ENCODE data around the gene MEIG1.
"Not testable (repeated sequence)": the region's sequence is repeated elsewhere in the genome, so short reads cannot be mapped to it uniquely, and the experiment has no call there.

MEIG1 gene

DNA sequence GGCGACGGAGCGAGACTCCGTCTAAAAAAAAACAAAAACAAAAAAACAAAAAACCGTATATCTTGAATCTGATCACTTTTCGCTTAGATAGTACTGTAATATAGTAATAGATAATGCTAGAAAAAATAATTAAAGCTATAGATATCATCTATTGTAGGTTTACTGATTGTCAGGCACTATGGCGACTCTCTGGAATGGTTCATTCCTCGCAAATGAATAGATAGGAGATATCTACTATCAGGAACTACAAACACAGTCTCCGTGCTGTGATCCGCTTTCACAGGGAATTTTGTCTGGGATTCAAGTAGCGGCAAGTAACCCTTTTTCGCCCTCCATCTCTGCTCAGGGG is 342 bp upstream of the MEIG1 start:
- DNase-seq = no peak

DNA sequence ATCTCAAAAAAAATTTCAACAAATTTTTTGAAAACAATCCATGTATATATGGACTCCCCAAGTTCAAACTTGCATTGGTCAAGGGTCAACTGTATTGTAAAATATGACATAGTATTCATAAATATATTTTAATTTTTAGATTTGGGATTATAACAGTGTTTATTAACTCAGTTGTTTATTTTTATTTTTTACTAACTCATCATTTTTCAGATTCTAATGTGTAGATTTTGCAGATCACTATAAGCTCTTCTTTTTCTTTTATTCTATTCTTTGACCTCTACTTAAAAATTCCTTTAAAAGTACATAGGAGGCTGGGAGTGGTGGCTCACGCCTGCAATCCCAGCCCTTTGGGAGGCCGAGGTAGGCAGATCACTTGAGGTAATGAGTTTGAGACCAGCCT is 8.7 kb downstream of the MEIG1 start:
- no peak for DNase-seq

DNA sequence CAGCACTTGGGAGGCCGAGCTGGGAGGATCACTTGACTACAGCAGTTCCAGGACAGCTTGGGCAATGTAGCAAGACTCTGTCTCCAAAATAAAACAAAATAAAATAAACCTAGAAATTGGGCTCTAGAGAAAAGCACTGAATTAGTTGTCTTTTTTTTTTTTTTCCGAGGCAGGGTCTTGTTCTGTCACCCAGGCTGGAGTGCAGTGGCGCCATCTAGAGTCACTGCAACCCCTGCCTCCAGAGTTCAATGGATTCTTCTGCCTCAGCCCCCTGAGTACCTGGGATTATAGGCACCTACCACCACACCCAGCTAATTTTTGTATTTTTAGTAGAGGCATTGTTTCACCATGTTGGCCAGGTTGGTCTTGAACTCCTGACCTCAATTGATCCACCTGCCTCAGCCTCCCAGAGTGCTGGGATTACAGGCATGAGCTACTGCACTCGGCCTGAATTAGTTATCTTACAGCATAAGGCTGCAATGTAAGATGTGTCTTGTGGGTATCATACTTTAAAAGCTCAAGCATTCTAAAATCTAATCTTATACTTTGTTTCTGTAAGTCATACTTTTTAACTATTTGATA is 12.8 kb downstream of the MEIG1 start:
- no peak for DNase-seq

DNA sequence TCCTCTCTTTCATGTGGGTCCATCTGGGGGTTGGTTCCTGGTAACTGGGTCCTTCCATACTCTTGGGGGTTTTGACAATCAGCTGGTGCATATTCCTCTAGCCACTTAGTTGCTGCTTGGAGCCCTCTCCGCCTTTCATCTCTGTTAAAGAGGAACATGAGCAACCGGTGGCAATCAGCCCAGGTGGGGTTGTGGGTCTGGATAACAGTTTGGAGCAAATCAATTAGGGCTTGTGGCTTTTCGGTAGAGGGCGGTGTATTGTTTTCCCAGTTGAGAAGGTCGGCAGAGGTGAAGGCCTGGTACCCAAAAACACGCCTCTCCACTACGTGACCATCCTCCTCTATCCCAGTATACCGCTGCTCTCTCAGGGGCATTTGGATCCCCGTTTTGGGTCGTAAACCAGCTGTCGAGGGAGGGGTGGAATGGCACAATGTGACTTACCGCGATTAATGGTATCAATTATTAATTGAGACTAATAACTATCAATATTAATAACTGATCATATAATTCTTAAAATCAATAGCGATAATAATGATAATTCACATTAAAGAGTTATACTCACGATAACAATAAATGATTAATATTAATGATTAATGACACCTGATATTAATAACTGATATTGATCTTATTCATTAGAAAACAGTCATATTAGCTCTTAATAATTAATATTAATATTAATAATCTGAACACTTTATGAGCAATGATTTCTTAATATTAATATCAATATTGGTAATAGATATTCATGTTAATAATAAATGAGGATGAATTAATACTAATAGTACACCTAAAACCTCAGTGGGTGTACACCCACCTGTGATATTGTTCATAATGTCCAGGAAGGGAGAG is 15.2 kb downstream of the MEIG1 start:
- DNase-seq = not testable (repeated sequence)

DNA sequence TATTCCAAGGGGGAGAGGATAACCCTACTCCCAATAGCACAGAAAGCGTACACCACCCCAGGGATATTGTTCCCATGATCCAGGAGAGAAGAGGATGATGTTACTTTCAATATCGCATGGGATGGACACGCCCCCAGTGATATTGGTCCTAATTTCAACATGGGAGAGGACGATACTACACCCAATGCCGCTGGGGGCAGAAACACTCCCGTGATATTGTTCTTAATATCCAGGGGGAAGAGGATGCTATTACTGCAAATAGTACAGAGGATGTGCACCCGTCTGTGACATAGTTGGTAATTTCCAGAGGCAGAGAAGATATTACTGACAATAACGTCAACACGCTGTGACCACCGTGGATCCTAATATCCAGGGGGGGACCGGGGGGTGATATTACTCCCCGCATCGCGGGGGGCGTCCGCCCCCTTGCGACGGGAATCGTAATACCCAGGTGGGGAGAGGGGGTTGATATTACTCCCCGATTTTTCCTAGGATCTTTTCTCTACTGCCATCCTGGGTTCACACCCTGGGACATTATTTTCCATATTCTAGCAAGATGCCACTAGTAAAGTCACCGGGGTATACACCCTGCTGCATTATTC is 16.6 kb downstream of the MEIG1 start:
- DNase-seq = no peak

DNA sequence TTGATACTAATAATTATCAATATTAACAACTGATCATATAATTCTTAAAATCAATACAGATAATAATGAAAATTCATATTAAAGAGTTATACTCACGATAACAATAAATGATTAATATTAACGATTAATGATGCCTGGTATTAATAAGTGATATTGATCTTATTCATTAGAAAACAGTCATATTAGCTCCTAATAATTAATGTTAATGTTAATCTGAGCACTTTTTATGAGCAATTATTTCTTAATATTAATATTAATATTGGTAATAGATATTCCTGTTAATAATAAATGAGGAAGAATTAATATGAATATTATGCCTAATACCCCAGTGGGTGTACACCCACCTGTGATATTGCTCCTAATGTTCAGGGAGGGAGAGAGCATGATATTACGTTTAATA is 23.6 kb downstream of the MEIG1 start:
- no peak for DNase-seq

DNA sequence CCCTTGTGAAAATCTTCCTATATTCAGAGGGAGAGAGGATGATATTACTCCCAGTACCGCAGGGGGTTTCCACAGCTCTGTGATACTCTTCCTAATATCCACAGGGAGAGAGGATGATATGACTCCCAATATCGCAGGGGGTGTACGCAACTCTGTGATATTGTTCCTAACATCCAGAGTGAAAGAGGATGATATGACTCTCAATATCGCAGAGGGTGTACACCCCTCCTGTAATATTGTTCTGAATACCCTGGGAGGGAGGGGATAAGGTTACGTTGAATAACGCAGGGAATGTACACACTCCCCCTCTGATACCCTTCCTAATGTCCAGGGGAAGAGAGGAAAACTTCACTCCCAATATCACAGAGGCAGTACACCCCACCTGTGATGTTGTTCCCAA is 30.4 kb downstream of the MEIG1 start:
- not testable (repeated sequence) for DNase-seq

DNA sequence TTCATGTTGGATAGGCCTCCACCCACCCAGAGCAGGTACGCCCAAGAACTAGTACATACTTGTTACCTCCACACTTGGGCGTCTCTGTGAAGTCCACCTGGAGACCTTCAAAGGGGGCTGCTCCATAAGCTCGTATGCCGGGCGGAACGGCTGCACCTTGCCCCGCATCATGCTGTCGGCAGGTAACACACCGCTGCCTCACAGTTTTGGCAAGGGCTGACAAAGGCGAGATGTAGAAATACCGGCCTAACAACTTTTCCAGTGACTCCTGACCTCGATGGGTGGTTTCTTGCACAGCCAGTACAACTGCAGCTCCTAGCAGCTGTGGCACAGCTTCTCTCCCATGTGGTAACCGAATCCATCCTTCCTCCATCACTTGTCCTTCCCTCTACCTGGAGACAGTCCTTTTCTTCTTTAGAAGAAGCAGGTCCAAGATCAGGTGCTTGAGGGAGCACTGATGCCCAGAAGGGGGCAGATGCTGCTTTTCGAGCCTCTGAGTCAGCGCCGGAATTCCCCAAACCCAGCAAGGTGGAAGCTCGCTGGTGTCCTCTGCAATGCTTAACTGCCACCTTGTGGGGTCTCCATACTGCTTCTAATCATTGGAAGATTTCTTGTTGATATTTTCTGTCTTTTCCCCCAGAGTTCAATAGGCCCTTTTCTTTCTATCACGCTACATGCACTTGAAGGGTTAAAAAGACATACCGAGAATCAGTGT is 32.0 kb downstream of the MEIG1 start:
- not testable (repeated sequence) for DNase-seq

DNA sequence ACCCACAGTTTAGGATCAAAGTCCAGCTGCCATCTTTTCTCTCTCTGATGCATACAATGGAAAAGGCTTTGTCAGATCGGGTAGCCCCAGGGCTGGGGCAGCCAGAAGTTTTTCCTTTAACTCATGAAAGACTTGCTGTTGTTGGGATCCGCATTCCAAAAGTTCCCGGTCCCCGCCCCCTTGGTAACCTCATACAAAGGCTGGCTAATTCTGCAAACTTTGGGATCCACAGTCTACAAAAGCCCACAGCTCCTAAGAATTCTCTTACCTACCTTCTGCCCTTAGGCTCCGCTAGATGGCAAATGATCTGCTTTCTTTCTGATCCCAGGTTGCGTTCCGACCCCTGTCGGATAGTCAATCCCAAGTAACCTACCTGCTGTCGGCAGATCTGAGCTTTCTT is 33.1 kb downstream of the MEIG1 start:
- DNase-seq = not testable (repeated sequence)

DNA sequence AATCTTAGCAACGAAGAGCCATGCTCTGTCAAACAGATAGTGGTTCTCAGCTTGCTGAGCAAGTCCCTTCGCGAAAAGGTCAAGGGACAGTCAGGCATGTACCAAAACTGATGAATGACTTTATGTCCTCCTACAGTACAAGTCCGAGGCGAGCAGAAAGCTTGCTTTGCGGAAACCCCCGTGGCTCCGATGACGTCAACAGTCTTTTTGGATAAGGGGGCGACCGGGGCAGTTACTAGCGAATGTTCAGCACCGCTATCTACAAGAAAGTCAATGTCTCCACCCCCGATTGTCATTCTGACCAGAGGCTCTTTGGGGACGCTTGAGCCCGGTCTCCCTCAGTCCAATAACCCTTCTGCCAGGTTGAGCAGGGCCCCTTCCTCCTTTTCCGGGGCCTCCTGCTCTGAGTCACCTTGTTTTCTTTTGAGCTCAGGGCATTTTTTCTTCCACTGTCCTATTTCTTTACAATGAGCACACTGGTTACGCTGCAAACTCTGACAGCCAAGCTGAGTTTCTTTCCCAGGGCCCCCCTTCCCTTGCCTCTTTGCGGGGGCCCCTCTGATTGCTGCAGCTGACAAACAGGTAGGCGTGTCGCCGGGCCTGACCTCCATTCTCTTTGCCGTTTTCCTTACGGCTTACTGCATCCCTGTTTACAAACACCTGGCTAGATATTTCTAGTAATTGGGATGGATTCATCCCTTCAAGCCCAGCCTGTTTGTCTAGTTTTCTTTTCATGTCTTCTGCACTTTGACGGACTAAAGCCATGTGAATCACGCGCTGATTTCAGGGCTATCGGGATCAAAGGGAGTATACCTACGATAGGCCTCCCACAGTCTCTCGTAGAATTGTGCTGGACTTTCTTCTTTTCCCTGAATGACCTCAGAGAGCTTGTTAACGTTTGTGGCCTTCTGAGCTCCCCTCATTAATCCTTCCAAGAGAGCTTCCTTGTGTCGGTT is 34.6 kb downstream of the MEIG1 start:
- not testable (repeated sequence) for DNase-seq

DNA sequence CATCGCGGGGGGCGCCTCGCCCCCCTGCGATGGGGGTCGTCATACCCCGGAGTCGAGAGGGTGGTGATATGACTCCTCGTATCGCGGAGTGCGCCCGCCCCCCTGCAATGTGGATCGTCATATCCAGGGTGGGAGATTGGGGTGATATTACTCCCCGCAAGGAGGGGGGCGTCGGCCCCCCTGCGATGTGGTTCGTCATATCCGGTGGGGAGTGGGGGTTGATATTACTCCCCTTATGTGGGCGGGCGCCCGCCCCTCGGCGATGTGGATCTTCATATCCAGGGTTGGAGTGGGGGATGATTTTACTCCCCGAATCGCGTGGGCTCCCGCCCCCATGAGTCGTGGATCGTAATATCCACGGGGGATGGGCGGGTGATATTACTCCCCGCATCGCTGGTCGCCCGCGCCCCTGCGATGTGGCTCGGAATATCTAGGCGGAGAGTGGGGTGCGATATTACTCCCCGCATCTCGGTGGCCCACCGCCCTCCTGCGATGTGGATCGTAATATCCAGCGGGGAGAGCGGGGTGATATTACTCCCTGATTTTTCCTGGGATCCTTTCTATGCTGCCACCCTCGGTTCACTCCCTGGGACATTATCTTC is 36.9 kb downstream of the MEIG1 start:
- no peak for DNase-seq

DNA sequence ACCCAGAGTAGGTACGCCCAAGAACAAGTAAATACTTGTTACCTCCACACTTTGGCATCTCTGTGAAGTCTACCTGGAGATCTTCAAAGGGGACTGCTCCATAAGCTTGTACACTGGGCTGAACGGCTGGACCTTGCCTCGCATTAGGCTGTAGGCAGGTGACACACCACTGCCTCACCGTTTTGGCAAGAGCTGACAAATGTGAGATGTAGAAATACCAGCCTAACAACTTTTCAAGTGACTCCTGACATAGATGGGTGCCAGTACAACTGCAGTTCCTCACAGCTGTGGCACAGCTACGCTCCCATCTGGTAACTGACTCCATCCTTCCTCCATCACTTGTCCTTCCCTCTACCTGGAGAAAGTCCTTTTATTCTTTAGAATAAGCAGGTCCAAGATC is 54.3 kb downstream of the MEIG1 start:
- not testable (repeated sequence) for DNase-seq

DNA sequence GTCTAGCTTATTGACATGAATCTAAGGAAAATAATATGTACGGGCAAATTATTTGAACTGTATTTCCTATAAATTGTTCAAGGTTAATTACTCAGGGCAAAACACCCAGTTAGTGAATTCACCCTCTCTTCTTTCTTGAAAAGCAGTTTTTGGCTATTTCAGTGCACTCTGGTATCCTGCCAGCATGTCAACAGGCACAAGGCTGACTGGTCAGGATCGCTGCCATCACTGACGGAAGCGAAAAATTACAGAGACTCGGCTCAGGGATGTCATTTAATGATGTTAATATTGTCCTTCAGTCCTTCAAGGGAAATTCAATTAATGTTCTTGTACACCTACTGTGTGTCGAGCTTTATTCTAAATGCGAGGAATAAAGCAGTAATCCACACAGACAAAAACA is 56.3 kb downstream of the MEIG1 start:
- no peak for DNase-seq

DNA sequence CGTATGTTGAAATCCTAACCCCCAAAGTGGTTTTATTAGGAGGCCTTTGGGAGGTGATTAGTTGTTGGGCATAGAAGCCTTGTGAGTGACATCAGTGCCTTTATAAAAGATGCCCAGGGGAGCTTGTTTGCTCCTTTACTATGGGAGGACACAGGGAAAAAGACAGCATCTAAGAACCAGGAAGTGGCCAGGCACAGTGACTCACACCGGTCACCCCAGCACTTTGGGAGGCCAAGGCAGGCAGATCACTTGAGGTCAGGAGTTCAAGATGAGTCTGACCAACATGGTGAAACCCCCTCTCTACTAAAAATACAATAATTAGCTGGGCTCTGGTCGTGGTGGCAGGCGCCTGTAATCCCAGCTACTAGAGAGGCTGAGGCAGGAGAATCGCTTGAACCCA is 61.8 kb downstream of the MEIG1 start:
- not testable (repeated sequence) for DNase-seq
